NCI-H2107 treated with DMSO at 0.1 percent for 48 hours (cell line): ENCODE results near the gene IL9.

ENCODE experiments used
- DNase-seq: peaks from one replicate; lab custom pipeline; 2025; ENCODE audit not compliant: unreplicated experiment; lab: John Stamatoyannopoulos, UW

Gene IL9

GRCh38 chr5:135891791-135892190, 3.9 kb downstream of the IL9 start:
- no peak for DNase-seq

- DNase-seq = no peak
Observed at GRCh38 chr5:135891268-135891667, 4.4 kb downstream of the IL9 start.

GRCh38 chr5:135890867-135891266, 4.8 kb downstream of the IL9 start:
- peak; percentile 55 for DNase-seq

GRCh38 chr5:135890296-135890695, 5.3 kb downstream of the IL9 start:
- no peak for DNase-seq

GRCh38 chr5:135887881-135888614, 7.6 kb downstream of the IL9 start:
- no peak for DNase-seq

- peak; percentile 45 for DNase-seq
Observed at GRCh38 chr5:135887447-135887864, 8.2 kb downstream of the IL9 start.

- no peak for DNase-seq
Observed at GRCh38 chr5:135886136-135886535, 9.5 kb downstream of the IL9 start.

GRCh38 chr5:135885031-135885430, 10.6 kb downstream of the IL9 start:
- no peak for DNase-seq

GRCh38 chr5:135883441-135883840, 12.2 kb downstream of the IL9 start:
- no peak for DNase-seq

GRCh38 chr5:135883026-135883425, 12.6 kb downstream of the IL9 start:
- no peak for DNase-seq

- no peak for DNase-seq
Observed at GRCh38 chr5:135881819-135882218, 13.8 kb downstream of the IL9 start.

GRCh38 chr5:135881244-135881643, 14.4 kb downstream of the IL9 start:
- no peak for DNase-seq

GRCh38 chr5:135880801-135881200, 14.8 kb downstream of the IL9 start:
- DNase-seq = no peak

- no peak for DNase-seq
Observed at GRCh38 chr5:135880278-135880677, 15.4 kb downstream of the IL9 start.

GRCh38 chr5:135879591-135879990, 16.1 kb downstream of the IL9 start:
- DNase-seq = no peak

GRCh38 chr5:135878156-135878620, 17.5 kb downstream of the IL9 start:
- no peak for DNase-seq

GRCh38 chr5:135877570-135878155, 18.0 kb downstream of the IL9 start:
- no peak for DNase-seq

- no peak for DNase-seq
Observed at GRCh38 chr5:135876146-135876545, 19.5 kb downstream of the IL9 start.

- no peak for DNase-seq
Observed at GRCh38 chr5:135875567-135875966, 20.1 kb downstream of the IL9 start.

- DNase-seq = no peak
Observed at GRCh38 chr5:135874461-135874860, 21.2 kb downstream of the IL9 start.

GRCh38 chr5:135873831-135874230, 21.8 kb downstream of the IL9 start:
- DNase-seq = no peak

GRCh38 chr5:135871268-135871915, 24.2 kb downstream of the IL9 start:
- DNase-seq = no peak
